GM12878 (cell line): Measurements from ENCODE around the gene VRTN.

Source experiments
- CEBPB ChIP-seq, 2 experiments: fragments of 150-350 bp in 1 of 2; IDR thresholded peaks; 2 replicates each; pipeline ENCODE4 v1.6.1; 2012 to 2014; ENCODE audit warnings: low read depth in 2 of 2, low read length in 2 of 2, borderline replicate concordance in 1 of 2, inconsistent platforms in 1 of 2
- CHD4 ChIP-seq: fragments of 200-600 bp; sonication (generic); IDR thresholded peaks from 2 replicates; pipeline ENCODE4 v1.6.1; 2016; ENCODE audit warnings: mild to moderate bottlenecking
- CTCF ChIP-seq, 3 experiments: IDR thresholded peaks in 2 of 3; conservative IDR thresholded peaks in 1 of 3; 2 replicates each; pipeline ENCODE4 v1.5.1; 2011; ENCODE audit warnings: low read depth in 3 of 3, low read length in 3 of 3, mild to moderate bottlenecking in 3 of 3, control low read depth in 2 of 3, moderate library complexity in 2 of 3, inconsistent platforms in 1 of 3, mixed read lengths in 1 of 3; ENCODE audit not compliant: control insufficient read depth in 2 of 3, insufficient read depth in 1 of 3; ENCODE audit errors: extremely low read depth in 1 of 3
- EZH2 ChIP-seq: IDR thresholded peaks from 2 replicates; pipeline ENCODE4 v1.6.1; 2012; ENCODE audit warnings: low read depth, mild to moderate bottlenecking, control low read depth, inconsistent platforms, low read length, borderline replicate concordance; ENCODE audit not compliant: control insufficient read depth
- FOS ChIP-seq: IDR thresholded peaks from 3 replicates; pipeline ENCODE4 v1.6.1; 2011; ENCODE audit warnings: borderline replicate concordance; ENCODE audit not compliant: insufficient read length; ENCODE audit errors: extremely low read depth
- GABPA ChIP-seq: IDR thresholded peaks from 2 replicates; pipeline ENCODE4 v1.6.1; 2014; ENCODE audit warnings: antibody characterized with exemption, low read depth, mild to moderate bottlenecking, inconsistent platforms
- HDAC6 ChIP-seq: fragments of 200-600 bp; sonication (generic); IDR thresholded peaks from one replicate; pipeline ENCODE4 v1.8.0; 2017; ENCODE audit warnings: antibody characterized with exemption; ENCODE audit not compliant: unreplicated experiment
- SRF ChIP-seq, 2 experiments: IDR thresholded peaks; 2 replicates each; pipeline ENCODE4 v1.6.1; 2011; ENCODE audit warnings: low read depth in 2 of 2, low read length in 2 of 2, mild to moderate bottlenecking in 1 of 2, moderate library complexity in 1 of 2

DNA sequence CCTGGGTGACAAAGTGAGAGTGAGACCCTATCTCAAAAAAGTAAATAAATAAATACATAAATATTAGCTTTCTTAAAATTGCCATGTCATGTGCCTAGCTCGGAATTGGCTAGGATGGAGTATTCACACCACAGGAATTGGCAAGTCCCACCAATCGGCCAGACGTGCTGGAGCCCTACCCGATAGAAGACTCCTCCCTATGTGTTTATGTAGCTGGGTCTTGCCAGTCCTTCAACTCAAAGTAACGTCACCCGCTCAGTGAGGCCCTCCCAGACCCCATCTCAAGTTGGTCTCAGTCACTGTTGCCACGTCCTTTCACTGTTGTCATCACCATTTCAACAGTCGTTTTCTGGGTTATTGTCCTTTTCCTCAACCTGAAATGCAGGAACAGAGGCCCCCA, 20.2 kb downstream of the VRTN start:
- TF ChIP-seq HDAC6 = no peak
- TF ChIP-seq CHD4 = no peak
- no peak for TF ChIP-seq GABPA
- TF ChIP-seq CEBPB (IDR thresholded peaks at IDR 0.05; ENCODE audit: borderline replicate concordance in 1 of 2, low read depth in 2 of 2, low read length in 2 of 2) = no peak
- TF ChIP-seq EZH2 = no peak
- TF ChIP-seq SRF (IDR thresholded peaks at IDR 0.05; ENCODE audit: low read depth in 2 of 2, low read length in 2 of 2) = no peak
- no peak for TF ChIP-seq CTCF (IDR thresholded peaks at IDR 0.05 in 2 of 3, conservative IDR thresholded peaks at IDR 0.05 in 1 of 3; ENCODE audit: control insufficient read depth in 2 of 3, extremely low read depth in 1 of 3, insufficient read depth in 1 of 3, low read depth in 3 of 3, low read length in 3 of 3)
- TF ChIP-seq FOS = no peak
